HG02678 (cell line): ENCODE data around the gene ARHGAP10.

Experiments used
- ATAC-seq: cut with Tn5 transposase; IDR thresholded peaks from one replicate; pipeline ENCODE4 v1.9.1; 2021; ENCODE audit warnings: mild to moderate bottlenecking, moderate library complexity; ENCODE audit not compliant: unreplicated experiment

Gene ARHGAP10

GRCh38 chr4:147732518-147733235 is 789 bp downstream of the ARHGAP10 start:
- ATAC-seq = peak; percentile 26

- ATAC-seq = no peak
Measured at GRCh38 chr4:147733716-147734344, 1.9 kb downstream of the ARHGAP10 start.

GRCh38 chr4:147734496-147734895 is 2.6 kb downstream of the ARHGAP10 start:
- ATAC-seq = no peak

DNA sequence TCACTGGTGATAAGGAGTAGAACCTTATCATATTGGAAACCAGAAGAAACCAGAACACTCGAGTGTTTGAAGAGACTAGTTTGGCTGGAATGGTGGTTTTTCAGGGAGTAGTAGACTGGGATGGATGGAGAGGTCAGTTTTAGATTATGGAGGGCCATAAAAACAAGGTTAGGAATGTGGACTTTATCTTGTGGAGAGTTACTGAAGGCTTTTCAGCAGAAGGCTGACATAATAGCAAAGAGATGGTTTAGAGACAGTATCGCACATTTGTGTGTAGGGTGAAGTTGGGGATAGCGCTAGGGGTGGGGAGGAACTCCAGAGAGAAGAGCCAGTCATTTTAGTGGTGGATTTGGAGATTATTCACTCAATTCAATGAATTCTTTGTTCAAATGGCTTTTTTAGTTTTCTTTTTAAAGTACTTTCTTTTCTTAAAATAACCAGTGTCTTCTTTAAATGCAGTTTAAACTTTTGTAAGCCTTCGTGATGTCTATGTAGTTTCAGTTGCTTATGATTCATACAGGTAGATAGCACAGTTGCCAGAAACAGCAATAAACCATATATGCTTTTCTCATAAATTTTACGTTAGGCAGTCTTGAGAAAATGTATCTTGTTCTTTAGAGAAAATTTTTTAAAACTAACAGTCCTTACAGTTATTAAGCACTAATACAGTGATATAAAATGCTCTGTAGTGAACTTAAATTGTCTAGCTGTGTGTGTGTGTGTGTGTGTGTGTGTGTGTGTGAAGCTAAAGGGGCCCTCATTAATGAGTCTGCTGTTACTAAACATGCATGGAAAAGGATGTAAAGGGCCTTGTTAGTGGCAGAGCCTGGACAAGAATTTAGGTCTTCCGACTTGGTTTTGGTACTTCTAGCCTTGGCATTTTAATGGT is 3.8 kb downstream of the ARHGAP10 start:
- peak; percentile 22 for ATAC-seq

GRCh38 chr4:147736458-147736857 is 4.6 kb downstream of the ARHGAP10 start:
- no peak for ATAC-seq

- ATAC-seq = no peak
Measured at GRCh38 chr4:147737623-147738022, 5.7 kb downstream of the ARHGAP10 start.

DNA sequence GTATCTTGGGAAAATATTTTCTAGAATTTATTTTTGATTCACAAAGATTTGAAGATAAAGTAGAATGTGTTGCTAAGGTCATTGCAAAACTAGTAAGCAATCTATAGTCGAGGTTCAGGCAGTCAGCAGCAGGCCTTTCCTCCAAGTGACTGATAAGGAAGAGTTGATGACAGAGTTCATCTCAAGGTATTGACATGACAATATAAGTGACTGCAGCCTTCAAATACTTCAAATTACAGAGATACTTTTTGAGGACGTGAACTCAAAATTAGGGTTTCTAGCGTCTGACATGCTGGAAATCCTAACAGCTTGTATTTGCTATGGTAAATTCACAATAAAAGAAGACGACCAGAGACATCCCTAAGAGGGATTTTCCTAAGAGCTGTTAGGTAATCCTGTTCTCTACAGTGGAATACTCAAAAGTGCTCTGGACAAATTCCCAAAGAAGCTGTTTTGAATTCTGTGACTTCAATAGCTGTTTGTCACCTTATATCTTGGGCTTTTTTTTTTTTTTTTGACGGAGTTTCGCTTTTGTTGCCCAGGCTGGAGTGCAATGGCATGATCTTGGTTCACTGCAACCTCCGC is 7.4 kb downstream of the ARHGAP10 start:
- no peak for ATAC-seq

DNA sequence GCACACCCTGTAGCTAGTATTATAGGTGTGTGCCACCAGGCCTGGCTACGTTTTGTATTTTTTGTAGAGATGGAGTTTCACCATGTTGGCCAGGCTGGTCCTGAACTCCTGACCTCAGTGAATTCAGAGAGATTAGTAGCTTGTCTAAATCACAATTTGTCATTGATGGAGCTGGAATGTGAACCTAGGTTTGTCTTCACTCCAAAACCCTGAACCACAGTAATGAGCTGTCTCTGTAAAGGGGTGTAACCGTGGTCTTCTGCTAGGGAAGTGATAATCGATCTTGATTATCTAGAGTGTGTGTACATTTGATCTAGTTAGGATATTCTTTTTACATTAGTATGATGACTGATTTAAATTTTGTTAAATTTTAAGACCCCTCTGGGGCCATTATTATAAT is 8.3 kb downstream of the ARHGAP10 start:
- no peak for ATAC-seq

GRCh38 chr4:147741190-147741788 is 9.4 kb downstream of the ARHGAP10 start:
- no peak for ATAC-seq

- ATAC-seq = no peak
Measured at GRCh38 chr4:147747787-147748454, 16.0 kb downstream of the ARHGAP10 start.

DNA sequence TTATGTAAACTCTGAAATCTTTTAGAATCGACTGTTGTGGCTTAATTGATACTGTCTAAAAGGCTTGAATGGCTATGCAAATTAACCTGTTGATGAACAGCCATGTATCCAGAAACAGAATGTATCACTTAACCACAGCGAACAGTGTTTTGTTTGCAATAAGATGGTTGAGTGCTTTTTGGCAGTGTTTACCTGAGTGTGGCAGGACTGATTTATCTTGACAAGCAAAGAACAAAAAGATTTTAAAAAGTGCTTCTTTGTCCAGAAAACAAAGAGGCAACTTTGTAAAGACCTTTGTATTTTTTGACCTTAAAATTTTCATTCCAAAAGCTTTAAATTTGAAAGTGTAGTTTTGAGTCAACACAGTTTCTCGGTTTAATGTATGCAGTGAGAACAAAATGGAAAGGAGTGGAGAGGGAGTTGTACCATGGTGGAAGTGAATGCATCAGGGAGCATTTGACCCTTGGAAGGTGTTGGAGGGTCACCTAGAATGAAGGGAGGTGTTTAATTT is 18.0 kb downstream of the ARHGAP10 start:
- ATAC-seq = peak; percentile 96

DNA sequence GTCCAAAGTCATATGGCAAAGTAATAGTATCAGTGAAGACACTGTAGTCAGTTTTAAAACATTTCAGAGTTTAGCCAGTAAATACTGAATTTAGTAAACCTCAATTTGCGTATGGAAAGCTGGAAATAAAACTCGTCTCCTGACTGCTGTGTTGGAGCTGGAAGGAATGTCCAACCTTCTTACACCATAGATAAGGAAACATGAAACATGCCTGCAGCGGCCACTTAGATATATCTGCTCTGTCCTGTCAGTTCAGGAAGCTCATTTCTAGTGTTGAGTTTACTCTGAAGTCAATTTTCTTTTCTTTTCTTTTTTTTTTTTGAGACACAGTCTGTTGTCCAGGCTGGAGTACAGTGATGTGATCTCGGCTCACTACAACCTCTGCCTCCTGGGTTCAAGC is 21.2 kb downstream of the ARHGAP10 start:
- ATAC-seq = no peak

GRCh38 chr4:147754037-147754445 is 22.2 kb downstream of the ARHGAP10 start:
- ATAC-seq = no peak

GRCh38 chr4:147755561-147756295 is 23.8 kb downstream of the ARHGAP10 start:
- no peak for ATAC-seq

DNA sequence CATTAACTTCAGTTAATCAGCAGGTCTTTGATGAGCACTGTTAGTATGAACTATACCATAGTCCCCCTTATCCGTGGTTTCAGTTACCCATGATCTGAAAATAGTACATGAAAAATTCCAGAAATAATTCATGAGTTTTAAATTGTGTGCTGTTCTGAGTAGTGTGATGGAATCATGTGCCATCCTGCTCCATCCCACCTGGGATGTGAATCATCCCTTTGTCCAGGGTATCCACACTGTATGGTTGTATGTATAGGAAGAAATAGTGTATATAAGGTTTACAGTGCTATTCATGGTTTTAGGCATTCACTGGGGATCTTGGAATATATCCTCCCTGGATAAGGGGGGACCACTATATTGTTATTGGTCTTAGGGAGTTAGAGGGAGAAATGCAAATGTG is 24.5 kb downstream of the ARHGAP10 start:
- no peak for ATAC-seq

GRCh38 chr4:147760176-147760575 is 28.3 kb downstream of the ARHGAP10 start:
- ATAC-seq = no peak

- no peak for ATAC-seq
Measured at GRCh38 chr4:147760695-147761094, 28.8 kb downstream of the ARHGAP10 start.

DNA sequence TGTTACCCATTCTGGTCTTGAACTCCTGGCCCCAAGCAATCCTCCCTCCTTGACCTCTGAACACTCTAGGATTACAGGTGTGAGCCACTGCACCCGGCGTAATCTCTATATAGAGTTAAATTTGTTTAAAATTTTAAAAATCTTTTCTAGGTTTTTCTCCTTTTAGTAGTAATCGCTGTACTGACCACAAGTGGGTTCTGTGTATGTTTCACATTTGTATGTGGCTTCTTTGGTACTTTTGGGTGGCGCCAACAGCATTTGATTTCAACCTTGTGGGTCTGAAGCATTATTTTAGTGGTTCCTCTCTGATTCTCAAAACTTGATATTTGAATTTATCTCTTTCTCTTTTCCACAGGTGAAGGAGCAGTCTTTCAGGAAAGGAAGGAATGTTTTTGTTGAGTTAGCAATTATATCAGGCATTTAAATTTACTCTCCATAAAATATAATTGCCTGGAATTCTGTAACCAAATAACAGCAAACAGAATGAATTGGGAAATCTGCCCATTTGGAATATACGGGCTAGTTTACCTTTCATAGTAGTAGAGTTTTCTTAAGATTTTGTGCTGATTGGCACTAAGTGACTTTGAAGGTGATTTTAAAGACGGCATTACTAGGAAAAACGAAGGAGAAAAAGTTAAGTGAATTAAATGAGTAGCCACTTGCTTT is 29.5 kb downstream of the ARHGAP10 start:
- no peak for ATAC-seq

GRCh38 chr4:147764337-147764736 is 32.4 kb downstream of the ARHGAP10 start:
- ATAC-seq = no peak
